Bronchial epithelial cell (primary cell): ENCODE measurements around the gene NPNT. TPM values are rescaled to one million over a fixed set of nuclear protein-coding genes. Genes with fewer than 3 reads are reported as not detected.

Source experiments
- DNase-seq: peaks from one replicate; pipeline ENCODE4 v3.0.0-alpha.2; 2010; ENCODE audit warnings: low read depth
- FAIRE-seq: peaks from 2 replicates; lab custom pipeline; 2011; peaks lifted over from hg19 to GRCh38; lab: Jason Lieb, UNC
- H3K27me3 ChIP-seq: 2 replicates; pipeline ENCODE4 v1.5.1; 2011; ENCODE audit warnings: low read length; ENCODE audit not compliant: control insufficient read depth, insufficient read depth
- H3K36me3 ChIP-seq: 2 replicates; pipeline ENCODE4 v1.5.1; 2011; ENCODE audit warnings: low read length; ENCODE audit not compliant: control insufficient read depth, insufficient read depth
- H3K4me3 ChIP-seq: 2 replicates; pipeline ENCODE4 v1.5.1; 2011; ENCODE audit warnings: mild to moderate bottlenecking, low read depth, low read length, control low read depth
- CTCF ChIP-seq: IDR thresholded peaks from 2 replicates; pipeline ENCODE4 v1.5.1; 2011; ENCODE audit warnings: mild to moderate bottlenecking, moderate library complexity, low read length, control low read depth, inconsistent platforms; ENCODE audit not compliant: insufficient read depth, severe bottlenecking
- total RNA-seq: library from RNA; depleted of rRNA; stranded (reverse); fragments of >200 nt; gene quantifications from 2 replicates; pipeline ENCODE4 v1.2.1, GENCODE V29; 2014

NPNT gene
- total RNA-seq, 1 donor from 2014 or later: 1.1 TPM

- Histone ChIP-seq H3K27me3 (no peaks in the 10 kb centered on the region), H3K4me3 (no peak overlapping the region), H3K36me3 (no peaks in the 10 kb centered on the region)
- DNase-seq (no peak), FAIRE-seq (no peak)
- no peak for TF ChIP-seq CTCF
Observed at GRCh38 chr4:105976915-105977314, 81.6 kb downstream of the NPNT start.

DNA sequence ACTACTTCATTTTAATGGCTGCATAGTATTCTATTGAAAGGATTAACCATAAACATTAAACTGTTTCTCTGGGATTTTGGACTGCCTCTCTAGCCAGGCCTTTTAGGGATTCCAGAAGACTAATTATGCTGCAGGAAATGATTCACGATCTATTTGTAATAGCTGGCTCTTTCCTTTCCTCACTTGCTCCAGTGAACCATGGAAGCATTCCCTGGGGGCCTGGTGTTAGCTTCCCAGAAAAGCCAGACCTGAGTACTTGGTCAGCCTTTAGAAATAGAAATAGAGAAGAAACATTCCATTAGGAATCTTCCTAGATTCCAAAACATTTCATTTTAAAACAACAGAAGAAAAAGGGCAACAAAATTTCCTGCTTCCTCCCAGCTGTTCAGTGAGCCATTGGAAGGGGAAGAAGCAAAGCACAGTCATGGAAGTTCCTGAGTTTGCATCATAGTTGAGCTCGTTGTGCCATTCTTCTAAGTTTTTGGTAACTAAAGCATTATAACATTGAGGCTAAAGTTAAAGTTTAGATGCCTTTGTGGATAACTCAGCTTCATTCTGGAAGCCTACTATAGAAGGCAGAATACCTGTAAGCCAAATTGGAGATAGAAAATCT is 83.5 kb downstream of the NPNT start:
- FAIRE-seq (no peak), DNase-seq (peak; percentile 81)
- H3K36me3 ChIP-seq: no peaks in the 10 kb centered on the region
- no peak for TF ChIP-seq CTCF
- no peaks in the 10 kb centered on the region for H3K27me3 ChIP-seq
- H3K4me3 ChIP-seq: no peak overlapping the region

- no peak for DNase-seq
- no peak for TF ChIP-seq CTCF
- no peak for FAIRE-seq
- Histone ChIP-seq H3K4me3 (no peak overlapping the region), H3K27me3 (no peaks in the 10 kb centered on the region), H3K36me3 (no peaks in the 10 kb centered on the region)
Observed at GRCh38 chr4:105979506-105979905, 84.2 kb downstream of the NPNT start.

- FAIRE-seq (peak; percentile 18), DNase-seq (no peak)
- no peaks in the 10 kb centered on the region for H3K36me3 ChIP-seq
- TF ChIP-seq CTCF: no peak
- no peak overlapping the region for H3K4me3 ChIP-seq
- H3K27me3 ChIP-seq: no peaks in the 10 kb centered on the region
Observed at GRCh38 chr4:105988671-105989070, 93.4 kb downstream of the NPNT start.

- FAIRE-seq (no peak), DNase-seq (no peak)
- TF ChIP-seq CTCF: no peak
- H3K36me3 ChIP-seq: no peaks in the 10 kb centered on the region
- H3K27me3 ChIP-seq: no peaks in the 10 kb centered on the region
- no peak overlapping the region for H3K4me3 ChIP-seq
Observed at GRCh38 chr4:105989485-105990242, 94.4 kb downstream of the NPNT start.

GRCh38 chr4:105990933-105991332 is 95.7 kb downstream of the NPNT start:
- no peak for TF ChIP-seq CTCF
- FAIRE-seq (no peak), DNase-seq (peak; percentile 96)
- H3K27me3 ChIP-seq: no peaks in the 10 kb centered on the region
- H3K36me3 ChIP-seq: no peaks in the 10 kb centered on the region
- no peak overlapping the region for H3K4me3 ChIP-seq
